HG03108 (cell line): ENCODE results near the gene C16orf74.

Experiments
- ATAC-seq: cut with Tn5 transposase; IDR thresholded peaks from one replicate; pipeline ENCODE4 v1.9.1; 2021; ENCODE audit warnings: moderate library complexity; ENCODE audit not compliant: unreplicated experiment

Gene C16orf74

DNA sequence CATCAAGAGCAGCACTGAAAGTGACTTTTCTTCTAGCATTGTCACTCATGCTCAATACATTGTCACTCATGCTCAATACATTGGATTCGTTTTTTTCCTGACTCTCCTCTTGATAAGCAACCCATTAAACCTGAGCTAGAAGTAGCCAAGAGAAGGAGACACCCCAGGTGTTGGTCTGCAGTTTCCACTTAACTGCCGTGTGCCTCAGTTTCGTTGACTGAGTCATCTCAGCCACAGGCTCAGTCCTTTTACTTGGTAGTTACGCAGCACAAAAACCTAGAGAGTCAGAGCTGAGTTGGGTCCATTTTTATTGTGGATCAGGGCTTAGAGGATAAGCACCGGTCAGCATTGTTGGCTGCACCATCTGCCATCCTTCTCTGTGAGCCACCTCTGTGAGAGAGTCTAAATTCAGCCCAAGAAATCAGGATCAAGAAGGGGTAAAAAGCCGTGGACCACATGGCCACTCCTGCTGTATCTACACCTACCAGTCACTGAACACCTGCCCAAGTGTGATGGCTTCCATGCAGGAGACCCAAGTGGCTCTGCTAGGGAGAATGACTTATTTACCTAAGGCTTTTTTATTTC, 73.4 kb downstream of the C16orf74 start:
- no peak for ATAC-seq

DNA sequence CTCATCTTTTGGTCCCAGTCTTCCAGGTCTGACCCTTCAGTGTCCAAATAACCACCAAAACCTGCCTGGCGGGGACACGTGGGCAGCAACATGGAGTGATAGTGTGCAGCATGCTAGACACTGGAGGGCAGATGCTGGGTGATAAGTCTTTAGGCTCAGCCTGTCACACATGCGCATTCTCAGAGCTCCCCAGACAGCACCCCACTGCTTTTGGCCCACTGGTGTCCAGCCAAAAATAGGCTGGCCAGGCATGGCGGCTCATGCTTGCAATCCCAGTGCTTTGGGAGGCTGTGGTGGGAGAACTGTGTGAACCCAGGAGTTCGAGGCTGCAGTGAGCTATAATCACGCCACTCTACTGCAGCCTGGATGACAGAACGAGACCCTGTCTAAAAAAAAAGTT, 74.4 kb downstream of the C16orf74 start:
- no peak for ATAC-seq

GRCh38 chr16:85675251-85675874, 75.5 kb downstream of the C16orf74 start:
- no peak for ATAC-seq

- no peak for ATAC-seq
Measured at GRCh38 chr16:85674828-85675227, 76.1 kb downstream of the C16orf74 start.

DNA sequence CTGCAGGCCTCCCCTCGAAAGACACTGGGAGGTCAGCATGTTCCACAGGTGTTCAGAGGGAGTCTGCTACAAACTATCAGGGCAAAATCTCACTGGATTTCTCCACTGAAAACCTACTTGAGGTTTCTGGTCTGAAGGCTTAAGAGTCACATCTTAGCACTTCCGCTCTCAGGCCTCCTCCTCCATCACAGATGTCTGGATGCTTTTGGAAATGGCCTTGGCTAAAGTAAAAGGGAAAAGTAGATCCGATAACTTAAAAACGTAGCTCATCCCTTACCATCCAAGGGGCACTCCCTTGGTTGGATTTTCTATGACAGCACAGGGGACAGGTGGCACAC, 76.5 kb downstream of the C16orf74 start:
- ATAC-seq, result no peak

GRCh38 chr16:85673529-85674417, 77.1 kb downstream of the C16orf74 start:
- no peak for ATAC-seq

DNA sequence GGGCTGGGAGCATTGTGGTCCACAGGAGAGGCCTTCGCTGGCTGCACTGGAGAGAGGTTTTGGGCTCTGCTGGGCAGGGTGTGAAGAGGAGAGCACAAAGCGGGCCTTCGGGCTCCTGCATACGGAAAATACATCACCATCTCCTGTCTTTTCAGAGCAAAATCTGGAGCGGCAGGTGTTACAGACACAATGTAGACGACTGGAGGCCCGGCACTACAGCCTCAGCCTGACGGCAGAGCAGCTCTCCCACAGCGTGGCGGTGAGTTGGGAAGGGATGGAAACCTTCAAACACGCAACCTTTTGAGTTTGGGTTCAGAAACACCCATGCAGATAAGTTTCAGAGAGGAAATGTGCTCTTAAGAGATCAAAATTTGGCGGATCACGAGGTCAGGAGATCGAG, 80.1 kb downstream of the C16orf74 start:
- ATAC-seq, result no peak

DNA sequence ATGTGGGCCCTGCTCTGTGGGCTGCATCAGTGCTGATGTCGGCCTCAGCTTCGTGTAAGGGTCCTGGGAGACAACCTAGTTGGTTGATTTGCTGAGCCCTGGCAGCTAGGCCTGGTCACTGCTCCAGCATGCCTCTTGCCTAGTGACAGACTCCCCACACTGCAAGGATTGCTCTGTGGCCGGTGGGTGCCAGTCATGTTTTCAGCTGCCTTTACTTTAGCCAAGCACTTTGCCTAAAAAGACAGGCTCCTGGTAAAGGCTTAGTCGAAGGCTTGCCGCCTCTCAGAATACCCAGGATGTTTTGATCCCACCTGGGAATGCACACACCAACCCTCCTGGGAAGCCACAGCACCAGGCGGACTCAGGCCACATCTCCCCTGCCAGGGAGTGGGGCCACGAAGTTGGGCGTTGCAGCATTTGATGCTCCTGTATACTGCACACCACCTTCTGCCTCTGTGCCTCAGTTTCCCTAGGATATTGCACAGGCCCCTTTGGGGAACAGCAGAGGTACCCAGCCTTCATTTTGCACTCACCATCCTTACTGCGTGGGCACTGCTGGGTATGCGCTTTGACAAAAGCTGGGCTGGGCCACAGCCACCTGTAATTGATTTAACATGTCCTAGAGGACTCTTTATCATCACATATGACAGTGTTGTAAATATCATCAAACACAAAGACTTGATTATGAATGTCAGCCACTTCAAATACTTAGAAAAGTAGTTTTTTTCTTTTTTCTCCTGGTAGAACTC, 82.0 kb downstream of the C16orf74 start:
- no peak for ATAC-seq

DNA sequence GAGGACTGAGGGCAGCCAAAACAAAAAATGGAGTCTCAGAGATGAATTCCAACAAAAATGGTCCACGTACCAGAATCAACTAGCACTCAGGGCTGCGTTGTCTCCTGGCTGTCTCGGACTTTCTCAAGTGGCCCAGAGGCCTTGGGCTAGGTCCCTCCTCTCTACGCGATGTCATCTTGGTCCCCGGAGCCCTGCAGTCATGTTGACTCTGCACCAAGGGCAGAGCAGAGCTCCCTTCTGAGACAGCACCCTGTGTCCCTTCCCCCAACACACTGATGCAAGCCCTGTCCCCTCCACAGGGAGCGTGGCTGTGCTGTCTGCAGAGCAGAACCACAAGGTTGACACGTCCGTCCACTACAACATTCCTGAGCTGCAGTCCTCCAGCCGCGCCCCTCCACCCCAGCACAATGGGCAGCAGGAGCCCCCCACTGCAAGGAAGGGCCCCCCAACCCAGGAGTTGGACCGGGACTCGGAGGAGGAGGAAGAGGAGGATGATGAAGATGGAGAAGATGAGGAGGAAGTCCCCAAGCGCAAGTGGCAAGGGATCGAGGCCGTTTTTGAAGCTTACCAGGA, 83.0 kb downstream of the C16orf74 start:
- ATAC-seq, result no peak

DNA sequence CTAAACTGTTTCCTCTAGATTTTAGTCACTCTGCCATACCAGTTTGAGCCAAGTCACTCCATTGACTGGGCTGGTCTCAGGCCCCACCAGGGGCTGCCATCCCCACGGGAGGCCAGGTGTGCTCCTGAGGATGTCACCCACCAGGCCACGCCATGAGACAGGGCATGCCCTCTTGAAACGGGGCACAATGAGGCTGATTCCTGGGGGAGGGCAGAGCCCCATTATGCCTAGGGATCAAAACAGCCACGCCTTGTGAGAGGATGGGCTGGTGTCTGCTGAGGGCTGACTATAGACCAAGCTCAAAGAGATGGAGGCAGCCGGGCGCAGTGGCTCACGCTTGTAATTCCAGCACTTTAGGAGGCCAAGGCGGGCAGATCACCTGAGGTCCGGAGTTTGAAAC, 83.6 kb downstream of the C16orf74 start:
- ATAC-seq, result no peak

GRCh38 chr16:85665929-85666328, 85.0 kb downstream of the C16orf74 start:
- ATAC-seq, result no peak

DNA sequence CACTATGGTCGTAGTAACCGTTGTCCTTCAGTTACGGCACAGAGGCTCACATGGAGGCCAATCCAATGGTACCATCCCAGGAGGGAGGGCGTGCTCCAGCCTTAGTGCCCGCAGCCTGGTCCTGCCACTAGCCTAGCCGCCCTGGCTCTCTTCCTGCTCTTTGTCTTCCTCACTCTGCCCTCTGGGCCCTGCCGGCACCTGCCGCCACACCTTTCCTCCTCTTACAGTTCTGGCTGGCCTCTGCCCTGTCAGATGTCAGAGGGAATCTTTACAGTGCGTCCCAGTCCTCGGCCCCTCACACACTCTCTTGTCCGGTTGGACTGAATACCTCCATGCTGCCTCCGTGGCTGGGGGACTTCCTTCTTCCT, 85.5 kb downstream of the C16orf74 start:
- ATAC-seq, result no peak

- no peak for ATAC-seq
Measured at GRCh38 chr16:85664580-85665372, 86.1 kb downstream of the C16orf74 start.

GRCh38 chr16:85663891-85664321, 87.0 kb downstream of the C16orf74 start:
- ATAC-seq, result no peak

- no peak for ATAC-seq
Measured at GRCh38 chr16:85662976-85663830, 87.7 kb downstream of the C16orf74 start.

DNA sequence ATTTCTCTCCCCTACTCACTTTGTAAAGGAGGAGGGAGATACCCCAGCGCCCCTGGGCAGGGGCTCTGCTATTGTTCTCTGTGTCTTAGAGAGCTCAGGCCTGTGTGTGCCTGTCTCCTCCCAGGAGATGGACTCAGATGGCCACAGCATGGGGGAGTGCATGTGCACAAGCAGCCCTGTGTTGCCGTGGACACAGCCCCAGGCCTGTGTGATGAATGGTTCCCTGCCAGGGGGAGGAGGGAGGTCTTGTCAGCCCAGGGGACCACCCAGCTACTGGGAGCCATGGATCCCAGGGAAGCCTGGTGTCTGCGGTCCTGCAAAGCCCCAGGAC, 88.4 kb downstream of the C16orf74 start:
- ATAC-seq, result no peak

- no peak for ATAC-seq
Measured at GRCh38 chr16:85661740-85662481, 89.0 kb downstream of the C16orf74 start.

GRCh38 chr16:85660843-85661739, 89.8 kb downstream of the C16orf74 start:
- no peak for ATAC-seq
